CD8-positive, alpha-beta memory T cell (primary cell): ENCODE data around the gene RGS6. TPM values are rescaled to one million over a fixed set of nuclear protein-coding genes. Genes with fewer than 3 reads are reported as not detected.

Experiments used
- CTCF ChIA-PET: fragments of 350-600 bp; sonication (Branson Sonifier 250); formaldehyde crosslinking; loops from one replicate; lab custom pipeline; 2021; ENCODE audit warnings: antibody characterized with exemption; lab: Charles Lee
- POLR2A ChIA-PET: fragments of 350-600 bp; sonication (Branson Sonifier 250); formaldehyde crosslinking; loops from one replicate; lab custom pipeline; 2021; ENCODE audit warnings: antibody characterized with exemption; lab: Charles Lee
- DNase-seq, 5 donors: peaks; one replicate each; pipeline versions ENCODE4 v3.0.0 to v3.0.0-alpha.2; 2020 to 2022; ENCODE audit warnings: mixed read lengths in 1 of 5
- H3K27ac ChIP-seq: one replicate; pipeline ENCODE4 v1.7.0; 2013; ENCODE audit warnings: low read depth, mild to moderate bottlenecking, low read length, moderate library complexity
- H3K27me3 ChIP-seq: 2 replicates; pipeline ENCODE4 v1.7.0; 2013; ENCODE audit warnings: low read length, mild to moderate bottlenecking; ENCODE audit not compliant: insufficient read depth, poor library complexity, severe bottlenecking
- H3K36me3 ChIP-seq: 2 replicates; pipeline ENCODE4 v1.7.0; 2013; ENCODE audit warnings: mild to moderate bottlenecking, low read length, moderate library complexity; ENCODE audit not compliant: insufficient read depth
- H3K4me1 ChIP-seq: 2 replicates; pipeline ENCODE4 v1.7.0; 2013; ENCODE audit warnings: mild to moderate bottlenecking, low read length, moderate library complexity; ENCODE audit not compliant: insufficient read depth
- H3K4me3 ChIP-seq: 2 replicates; pipeline ENCODE4 v1.7.0; 2013; ENCODE audit warnings: mild to moderate bottlenecking, low read length
- H3K9me3 ChIP-seq: 2 replicates; pipeline ENCODE4 v1.7.0; 2013; ENCODE audit warnings: mild to moderate bottlenecking, low read length
- H3K27ac Mint-ChIP-seq, 8 donors: one replicate each; pipeline ENCODE4 v1.8.0; 2020 to 2021; ENCODE audit warnings: mixed read lengths in 8 of 8, mild to moderate bottlenecking in 6 of 8, inconsistent platforms in 3 of 8, moderate library complexity in 3 of 8
- H3K27me3 Mint-ChIP-seq, 2 donors: one replicate each; pipeline ENCODE4 v1.8.0; 2020 to 2021; ENCODE audit warnings: mixed read lengths in 2 of 2, mild to moderate bottlenecking in 1 of 2, moderate library complexity in 1 of 2
- H3K36me3 Mint-ChIP-seq, 3 donors: one replicate each; pipeline ENCODE4 v1.8.0; 2020 to 2021; ENCODE audit warnings: mixed read lengths in 3 of 3, inconsistent platforms in 1 of 3, mild to moderate bottlenecking in 1 of 3
- H3K4me1 Mint-ChIP-seq, 3 donors: one replicate each; pipeline ENCODE4 v1.8.0; 2020 to 2021; ENCODE audit warnings: mixed read lengths in 3 of 3, inconsistent platforms in 1 of 3, mild to moderate bottlenecking in 1 of 3
- H3K4me3 Mint-ChIP-seq, 7 donors: one replicate each; pipeline ENCODE4 v1.8.0; 2020 to 2021; ENCODE audit warnings: mixed read lengths in 7 of 7, mild to moderate bottlenecking in 6 of 7, moderate library complexity in 4 of 7, inconsistent platforms in 2 of 7
- H3K9me3 Mint-ChIP-seq, 5 donors: one replicate each; pipeline ENCODE4 v1.8.0; 2020 to 2022; ENCODE audit warnings: mixed read lengths in 5 of 5, mild to moderate bottlenecking in 3 of 5, moderate library complexity in 2 of 5, inconsistent platforms in 1 of 5
- polyA plus RNA-seq: library from polyadenylated mRNA; unstranded; fragments of 300-500 nt; fragmentation: Illumina TruSeq; gene quantifications from one replicate; pipeline ENCODE4 v1.2.3, GENCODE V29; 2021
- total RNA-seq, 2 experiments: library from RNA; stranded (reverse); gene quantifications; one replicate each; pipeline ENCODE4 v1.2.3, GENCODE V29; 2021

Gene RGS6
- total and polyA plus RNA-seq, 3 experiments from 2014 or later = 0.60 to 0.88 TPM; not detected in 1

DNA sequence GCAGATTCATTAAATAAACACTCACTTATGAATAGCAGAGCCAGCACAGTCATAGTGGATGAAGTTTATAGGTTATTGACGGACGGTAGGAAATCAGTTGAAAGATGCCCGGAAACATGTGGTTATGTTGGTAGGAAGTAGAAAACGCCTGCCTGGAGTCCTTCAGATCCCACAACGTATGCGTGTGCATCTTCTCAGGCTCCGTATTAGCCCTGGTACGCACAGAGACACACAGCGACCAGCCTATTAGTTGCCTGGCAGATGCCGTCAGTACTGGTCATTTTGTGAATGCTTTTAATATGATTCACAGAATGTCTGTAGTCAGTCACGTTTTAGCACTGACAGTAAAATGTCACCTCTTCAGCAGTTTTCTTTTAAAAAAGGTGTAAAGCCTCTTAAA is 196.4 kb downstream of the RGS6 start:
- H3K27ac Mint-ChIP-seq = no peak overlapping the region
- H3K27ac ChIP-seq = no peak overlapping the region
- no peaks in the 10 kb centered on the region for H3K36me3 ChIP-seq
- H3K36me3 Mint-ChIP-seq = no peaks in the 10 kb centered on the region
- peaks cover 0 to 4% (median 0%) of the 10 kb centered on the region in 3 donors for H3K4me1 Mint-ChIP-seq
- POLR2A ChIA-PET = no interaction called here
- H3K4me3 Mint-ChIP-seq = no peak overlapping the region
- no peaks in the 10 kb centered on the region for H3K4me1 ChIP-seq
- peaks cover 4% of the 10 kb centered on the region for H3K27me3 ChIP-seq
- CTCF ChIA-PET = no interaction called here
- no peaks in the 10 kb centered on the region for H3K9me3 ChIP-seq
- H3K4me3 ChIP-seq = no peak overlapping the region
- H3K27me3 Mint-ChIP-seq = peaks cover 10 to 48% of the 10 kb centered on the region in 2 donors
- peaks cover 0 to 3% (median 0%) of the 10 kb centered on the region in 5 donors for H3K9me3 Mint-ChIP-seq
- DNase-seq = no peak

DNA sequence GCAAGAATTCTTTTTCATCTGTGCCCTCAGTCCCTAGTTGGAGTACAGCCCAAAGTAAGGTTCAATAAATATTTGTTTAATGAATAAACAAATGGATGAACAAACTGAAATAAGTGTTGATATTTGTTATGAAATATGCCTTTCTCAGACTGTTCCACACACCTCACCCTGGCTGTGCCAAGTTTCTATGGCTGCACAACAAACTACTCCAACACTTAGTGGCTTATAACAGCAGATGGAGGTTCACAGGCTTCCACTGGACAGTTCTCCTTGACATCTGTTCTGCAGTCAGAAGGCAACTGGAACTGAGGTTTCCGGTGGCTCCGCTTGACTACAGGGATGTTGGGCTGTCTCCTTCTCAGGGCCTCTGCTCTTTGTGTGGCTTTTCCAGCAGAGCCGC is 197.1 kb downstream of the RGS6 start:
- Mint-ChIP-seq H3K4me1 (peaks cover 0 to 4% (median 0%) of the 10 kb centered on the region in 3 donors), H3K36me3 (no peaks in the 10 kb centered on the region), H3K27me3 (peaks cover 15 to 55% of the 10 kb centered on the region in 2 donors), H3K4me3 (no peak overlapping the region), H3K27ac (no peak overlapping the region), H3K9me3 (peaks cover 0 to 3% (median under 1%) of the 10 kb centered on the region in 5 donors)
- Histone ChIP-seq H3K4me3 (no peak overlapping the region), H3K36me3 (no peaks in the 10 kb centered on the region), H3K27ac (no peak overlapping the region), H3K27me3 (peaks cover 4% of the 10 kb centered on the region), H3K4me1 (no peaks in the 10 kb centered on the region), H3K9me3 (no peaks in the 10 kb centered on the region)
- POLR2A ChIA-PET = no interaction called here
- DNase-seq = no peak
- CTCF ChIA-PET = interaction anchor here (0.8 kb wide), 1 partner anchor 20 kb away, joined by 3 read pairs; no protein-coding TSS in a partner anchor

DNA sequence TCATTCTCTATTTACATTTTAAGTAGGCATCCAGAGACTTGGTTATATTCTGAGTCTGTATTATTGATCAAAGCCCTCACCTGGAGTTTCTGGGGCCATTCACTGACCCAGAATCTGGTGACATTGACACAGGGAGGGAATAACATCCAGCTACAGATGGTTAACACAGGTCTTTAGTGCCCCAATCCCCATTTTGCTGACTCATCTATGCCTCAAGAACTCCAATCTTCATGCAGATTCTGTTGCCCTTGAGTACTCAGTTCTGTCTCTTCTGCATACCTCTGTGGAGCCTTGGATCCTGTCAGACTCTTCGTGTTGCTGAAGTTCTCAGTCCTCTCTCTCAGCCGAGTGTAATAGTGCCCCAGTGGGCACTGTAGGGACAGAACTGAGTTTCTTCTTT is 208.9 kb downstream of the RGS6 start:
- Mint-ChIP-seq H3K4me1 (no peaks in the 10 kb centered on the region), H3K9me3 (no peaks in the 10 kb centered on the region), H3K27ac (no peak overlapping the region), H3K27me3 (peaks cover under 1 to 17% of the 10 kb centered on the region in 2 donors), H3K4me3 (no peak overlapping the region), H3K36me3 (no peaks in the 10 kb centered on the region)
- Histone ChIP-seq H3K27ac (no peak overlapping the region), H3K27me3 (no peaks in the 10 kb centered on the region), H3K4me3 (no peak overlapping the region), H3K4me1 (no peaks in the 10 kb centered on the region), H3K36me3 (no peaks in the 10 kb centered on the region), H3K9me3 (no peaks in the 10 kb centered on the region)
- ChIA-PET CTCF (no interaction called here), POLR2A (no interaction called here)
- DNase-seq = no peak

DNA sequence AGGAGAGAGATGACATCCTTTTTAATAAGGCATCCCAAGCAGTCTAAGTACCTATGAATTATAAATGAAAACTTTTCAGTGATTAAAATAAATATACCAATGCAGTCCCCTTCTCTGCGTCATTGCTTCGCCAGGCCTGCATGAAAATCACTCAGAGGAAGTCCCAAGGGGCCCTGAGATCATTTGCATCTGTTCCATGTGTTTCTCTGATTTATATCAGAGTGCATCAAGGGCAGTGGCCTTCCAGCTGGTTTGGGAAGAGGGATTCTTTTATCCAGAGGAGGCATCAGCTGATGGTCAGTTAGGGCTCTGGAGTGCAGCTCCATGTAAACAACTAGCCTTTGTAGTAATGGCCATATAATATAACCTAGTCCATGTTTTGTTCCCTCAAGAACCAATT is 210.1 kb downstream of the RGS6 start:
- Mint-ChIP-seq H3K4me3 (no peak overlapping the region), H3K36me3 (no peaks in the 10 kb centered on the region), H3K4me1 (no peaks in the 10 kb centered on the region), H3K27ac (no peak overlapping the region), H3K9me3 (no peaks in the 10 kb centered on the region), H3K27me3 (peaks cover 4 to 14% of the 10 kb centered on the region in 2 donors)
- DNase-seq = no peak
- Histone ChIP-seq H3K9me3 (no peaks in the 10 kb centered on the region), H3K27ac (no peak overlapping the region), H3K36me3 (no peaks in the 10 kb centered on the region), H3K27me3 (no peaks in the 10 kb centered on the region), H3K4me1 (no peaks in the 10 kb centered on the region), H3K4me3 (no peak overlapping the region)
- POLR2A ChIA-PET = no interaction called here
- CTCF ChIA-PET = no interaction called here

DNA sequence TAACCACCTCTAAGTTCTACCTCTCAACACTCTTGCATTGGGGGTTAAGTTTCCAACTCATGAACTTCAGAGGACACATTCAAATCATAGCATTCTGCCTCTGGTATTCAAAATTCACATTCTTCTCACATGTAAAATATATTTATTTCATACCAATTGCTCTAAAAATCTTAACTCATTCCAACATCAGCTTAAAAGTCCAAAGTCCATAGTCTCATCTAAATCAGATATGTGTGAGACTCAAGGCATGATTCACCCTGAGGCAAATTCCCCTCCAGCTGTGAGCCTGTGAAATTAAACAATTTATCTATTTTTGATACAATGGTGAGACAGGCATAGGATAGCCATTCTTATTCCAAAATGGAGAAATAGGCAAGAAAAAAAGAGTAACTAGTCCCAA is 214.0 kb downstream of the RGS6 start:
- Mint-ChIP-seq H3K27me3 (peaks cover 6 to 23% of the 10 kb centered on the region in 2 donors), H3K4me3 (no peak overlapping the region), H3K9me3 (peaks cover 0 to 6% (median 0%) of the 10 kb centered on the region in 5 donors), H3K4me1 (no peaks in the 10 kb centered on the region), H3K27ac (no peak overlapping the region), H3K36me3 (no peaks in the 10 kb centered on the region)
- H3K4me1 ChIP-seq = no peaks in the 10 kb centered on the region
- H3K4me3 ChIP-seq = no peak overlapping the region
- ChIA-PET POLR2A (no interaction called here), CTCF (no interaction called here)
- DNase-seq = no peak
- H3K9me3 ChIP-seq = no peaks in the 10 kb centered on the region
- no peaks in the 10 kb centered on the region for H3K36me3 ChIP-seq
- H3K27ac ChIP-seq = no peak overlapping the region
- H3K27me3 ChIP-seq = no peaks in the 10 kb centered on the region

DNA sequence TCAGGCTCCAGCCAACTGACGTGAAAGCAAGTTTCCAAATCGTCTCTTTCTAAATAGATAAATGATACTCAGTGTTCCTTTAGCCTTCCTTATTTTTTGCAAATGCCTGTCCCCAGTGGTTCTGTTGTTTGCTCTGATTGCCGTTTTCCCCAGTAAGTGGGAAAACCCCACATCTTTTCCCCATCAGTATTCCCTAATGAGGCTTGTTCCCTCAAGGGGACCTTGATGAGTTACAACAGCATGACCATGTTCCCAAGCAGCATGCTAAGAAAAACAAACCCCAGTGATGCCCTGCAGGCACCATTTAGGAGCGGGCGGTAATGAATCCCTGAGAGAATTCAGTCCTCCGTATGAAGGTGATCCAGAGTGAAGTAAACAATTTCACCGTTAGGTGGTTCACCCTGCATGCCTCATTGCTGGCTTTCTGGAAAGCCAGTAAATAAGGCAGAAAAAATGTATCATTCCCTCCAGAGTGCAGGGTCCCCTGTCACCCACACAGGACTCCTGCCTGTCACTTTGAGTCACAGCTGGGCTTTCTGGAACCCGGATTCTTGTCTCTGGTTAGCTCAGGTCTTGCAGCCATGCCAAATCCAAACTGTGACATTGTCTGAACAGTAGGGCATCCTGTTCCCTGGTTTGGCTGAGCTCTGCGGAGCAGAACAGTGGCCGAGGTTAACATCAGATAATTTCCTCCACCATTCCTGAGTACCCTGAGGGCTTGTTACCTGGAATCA is 222.6 kb downstream of the RGS6 start:
- H3K27ac ChIP-seq = no peak overlapping the region
- Mint-ChIP-seq H3K9me3 (peaks cover 4 to 8% (median 5%) of the 10 kb centered on the region in 5 donors), H3K4me3 (no peak overlapping the region), H3K27me3 (peaks cover 7 to 26% of the 10 kb centered on the region in 2 donors), H3K36me3 (peaks cover 0 to 3% (median 0%) of the 10 kb centered on the region in 3 donors), H3K4me1 (no peaks in the 10 kb centered on the region), H3K27ac (no peak overlapping the region)
- no peak overlapping the region for H3K4me3 ChIP-seq
- POLR2A ChIA-PET = no interaction called here
- H3K36me3 ChIP-seq = no peaks in the 10 kb centered on the region
- no peaks in the 10 kb centered on the region for H3K4me1 ChIP-seq
- CTCF ChIA-PET = no interaction called here
- no peak for DNase-seq
- no peaks in the 10 kb centered on the region for H3K9me3 ChIP-seq
- H3K27me3 ChIP-seq = no peaks in the 10 kb centered on the region

DNA sequence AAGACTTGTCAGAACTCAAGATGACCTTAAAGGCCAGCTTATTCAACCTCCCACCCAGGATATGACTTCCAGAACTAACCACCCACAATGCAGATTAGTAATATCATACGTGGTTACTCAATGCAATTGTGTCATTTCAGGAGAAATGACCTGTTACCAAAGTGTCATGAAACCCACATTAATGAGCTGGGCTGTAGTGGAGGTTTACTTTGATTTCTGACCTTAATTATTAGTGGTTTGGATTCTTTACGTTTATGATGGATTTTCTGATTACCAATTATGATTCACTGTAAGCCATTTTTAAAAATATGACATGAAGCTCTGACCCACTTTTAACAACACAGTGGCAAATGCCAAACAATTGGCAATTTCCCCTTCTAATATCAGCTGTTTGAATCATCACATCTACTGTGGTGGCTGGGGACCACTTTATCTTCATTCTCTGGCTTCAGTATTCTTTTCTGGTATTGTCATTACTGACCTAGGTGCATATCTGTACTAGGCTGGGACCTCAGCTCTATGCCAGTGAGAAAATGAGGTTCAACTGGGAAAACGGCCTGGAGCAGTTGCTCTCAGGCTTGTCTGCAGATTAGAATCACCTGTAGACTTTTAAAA is 223.3 kb downstream of the RGS6 start:
- no peak for DNase-seq
- Histone ChIP-seq H3K4me3 (no peak overlapping the region), H3K4me1 (no peaks in the 10 kb centered on the region), H3K27ac (no peak overlapping the region), H3K36me3 (no peaks in the 10 kb centered on the region), H3K27me3 (no peaks in the 10 kb centered on the region), H3K9me3 (no peaks in the 10 kb centered on the region)
- H3K27me3 Mint-ChIP-seq = peaks cover 6 to 25% of the 10 kb centered on the region in 2 donors
- no peak overlapping the region for H3K27ac Mint-ChIP-seq
- no peak overlapping the region for H3K4me3 Mint-ChIP-seq
- no peaks in the 10 kb centered on the region for H3K4me1 Mint-ChIP-seq
- CTCF ChIA-PET = interaction anchor here (0.7 kb wide), 1 partner anchor 27 kb away, joined by 4 read pairs; no protein-coding TSS in a partner anchor
- peaks cover 4 to 8% (median 5%) of the 10 kb centered on the region in 5 donors for H3K9me3 Mint-ChIP-seq
- peaks cover 0 to 3% (median 0%) of the 10 kb centered on the region in 3 donors for H3K36me3 Mint-ChIP-seq
- POLR2A ChIA-PET = no interaction called here

DNA sequence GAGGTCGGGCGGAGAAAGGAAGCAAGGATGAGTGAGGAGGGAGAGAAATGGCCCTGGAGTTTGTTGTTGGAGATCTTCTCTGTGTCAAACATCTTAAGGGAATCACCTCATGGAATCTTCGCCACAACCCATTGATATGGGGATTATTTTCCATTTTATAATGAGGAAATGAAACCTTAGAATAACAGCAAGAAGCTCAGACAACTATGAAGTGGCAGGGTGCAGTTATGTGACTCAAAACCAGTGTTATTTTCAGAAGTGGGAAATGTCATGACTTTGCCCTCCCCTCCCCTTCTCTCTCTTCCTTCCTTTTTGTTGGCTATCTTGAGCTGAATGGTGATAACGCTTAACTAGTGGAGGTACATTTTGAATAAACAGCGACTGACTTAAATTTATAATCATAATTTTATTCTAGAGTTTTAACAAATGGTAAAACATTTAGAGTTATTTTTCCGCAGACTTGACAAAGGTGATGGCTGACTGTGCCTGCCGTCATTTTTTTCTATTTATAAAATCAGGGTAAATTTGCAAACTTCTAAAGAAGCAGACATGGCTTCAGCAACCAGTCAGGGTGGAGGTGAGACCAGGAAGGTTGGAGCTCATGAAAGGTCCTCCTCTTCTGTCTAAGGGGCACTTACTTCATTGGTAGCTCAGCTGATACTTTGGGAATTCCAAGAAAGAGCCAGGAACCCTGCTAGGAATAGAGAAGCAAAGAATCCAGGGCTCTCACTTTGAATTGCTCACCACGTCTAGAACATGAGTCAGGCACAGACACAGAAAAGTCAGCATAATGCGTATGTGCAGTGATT is 232.4 kb downstream of the RGS6 start:
- ChIA-PET POLR2A (no interaction called here), CTCF (no interaction called here)
- H3K4me1 ChIP-seq = no peaks in the 10 kb centered on the region
- no peaks in the 10 kb centered on the region for H3K9me3 ChIP-seq
- H3K27ac ChIP-seq = no peak overlapping the region
- Mint-ChIP-seq H3K27ac (no peak overlapping the region), H3K36me3 (no peaks in the 10 kb centered on the region), H3K9me3 (no peaks in the 10 kb centered on the region), H3K27me3 (peaks cover 12 to 23% of the 10 kb centered on the region in 2 donors), H3K4me3 (no peak overlapping the region), H3K4me1 (no peaks in the 10 kb centered on the region)
- no peak for DNase-seq
- H3K36me3 ChIP-seq = no peaks in the 10 kb centered on the region
- H3K27me3 ChIP-seq = no peaks in the 10 kb centered on the region
- no peak overlapping the region for H3K4me3 ChIP-seq
